Right lung (tissue), 5 donors: ENCODE results near the gene S100B. TPM values are rescaled to one million over a fixed set of nuclear protein-coding genes. Genes with fewer than 3 reads are reported as not detected.

ENCODE experiments used
- DNase-seq, 2 donors: peaks; one replicate each; pipeline ENCODE4 v3.0.0-alpha.2; 2013
- polyA plus RNA-seq, 5 donors: library from polyadenylated mRNA; unstranded; fragments of 120-200 nt; gene quantifications; one replicate each; pipeline versions ENCODE4 v1.2.1 to v1.2.3, GENCODE V29; 2013; ENCODE audit warnings: inconsistent platforms in 1 of 5, low replicate concordance in 1 of 5; ENCODE audit not compliant: insufficient read length in 5 of 5, insufficient read depth in 1 of 5

S100B gene
- polyA plus RNA-seq, 5 donors: 1.5 to 3.8 (median 3.0) TPM

DNA sequence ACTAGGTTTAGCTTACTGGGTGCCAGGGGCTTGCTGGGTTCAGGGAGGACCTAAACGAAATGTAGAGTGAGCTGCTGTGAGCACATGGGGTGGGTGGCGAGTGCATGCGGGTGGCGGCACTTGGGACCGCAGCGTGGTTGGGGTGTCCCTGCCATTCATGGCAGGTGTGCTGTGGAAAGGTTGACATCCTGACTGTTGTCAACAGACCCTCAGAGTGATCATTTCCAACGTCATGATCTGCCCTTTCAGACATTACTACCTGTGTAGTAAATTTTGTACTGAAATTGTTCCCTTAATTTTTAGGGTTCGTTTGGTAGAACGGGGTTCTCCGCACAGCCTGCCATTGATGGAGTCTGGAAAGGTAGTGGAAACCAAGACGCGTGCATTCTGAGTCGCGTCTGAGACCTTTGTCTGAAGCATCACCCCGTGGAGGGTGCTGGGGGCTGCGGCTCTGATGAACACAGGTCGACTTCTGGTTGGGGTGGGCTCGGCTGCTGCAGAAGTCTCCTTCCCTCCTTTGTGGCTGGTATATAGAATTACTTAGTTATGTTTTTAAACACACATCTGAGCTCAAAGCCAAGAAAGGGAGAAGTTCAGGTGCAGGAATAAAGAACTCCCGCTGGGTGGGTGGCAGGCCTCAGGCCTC, 43.3 kb downstream of the S100B start:
- no peak for DNase-seq

DNA sequence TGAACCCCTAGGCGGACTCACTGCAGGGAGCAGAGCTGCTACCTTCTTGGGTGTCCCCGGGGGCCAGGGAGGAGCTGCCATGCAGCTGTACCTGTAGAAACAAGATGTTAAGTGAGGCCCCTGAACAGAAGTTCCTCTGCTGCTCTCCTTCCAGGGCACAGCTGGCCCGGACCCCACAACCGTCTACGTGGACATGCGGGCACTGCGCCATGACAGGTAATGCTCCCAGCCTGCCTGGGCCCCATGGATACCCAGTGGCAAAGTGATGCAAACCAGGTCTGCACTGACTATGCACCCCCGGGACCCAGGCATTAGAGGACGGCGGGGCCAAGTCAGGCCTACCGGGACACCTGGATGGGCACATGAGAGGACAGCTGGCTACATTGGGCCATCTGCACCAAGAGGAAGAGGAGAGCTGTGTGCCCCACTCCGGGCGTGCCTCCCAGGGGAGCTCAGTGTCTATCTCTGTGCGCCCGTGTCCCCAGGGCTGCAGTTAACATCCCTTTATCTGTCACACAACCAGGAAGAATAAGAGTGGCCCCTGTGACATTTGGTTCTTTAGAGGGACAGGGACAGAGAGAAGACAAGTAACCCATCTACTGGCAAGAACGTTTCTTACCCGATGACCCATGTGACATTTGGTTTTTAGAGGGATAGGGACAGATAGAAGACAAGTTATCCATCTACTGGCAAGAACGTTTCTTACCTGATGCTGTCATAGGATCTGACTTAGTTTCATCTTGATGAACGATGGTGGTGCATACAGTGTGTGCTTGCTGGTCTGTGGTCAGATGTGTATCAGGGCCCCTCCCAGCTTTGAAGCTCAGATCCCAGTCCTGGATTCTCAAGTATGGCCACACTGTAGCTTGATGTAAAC, 44.1 kb downstream of the S100B start:
- no peak for DNase-seq

DNA sequence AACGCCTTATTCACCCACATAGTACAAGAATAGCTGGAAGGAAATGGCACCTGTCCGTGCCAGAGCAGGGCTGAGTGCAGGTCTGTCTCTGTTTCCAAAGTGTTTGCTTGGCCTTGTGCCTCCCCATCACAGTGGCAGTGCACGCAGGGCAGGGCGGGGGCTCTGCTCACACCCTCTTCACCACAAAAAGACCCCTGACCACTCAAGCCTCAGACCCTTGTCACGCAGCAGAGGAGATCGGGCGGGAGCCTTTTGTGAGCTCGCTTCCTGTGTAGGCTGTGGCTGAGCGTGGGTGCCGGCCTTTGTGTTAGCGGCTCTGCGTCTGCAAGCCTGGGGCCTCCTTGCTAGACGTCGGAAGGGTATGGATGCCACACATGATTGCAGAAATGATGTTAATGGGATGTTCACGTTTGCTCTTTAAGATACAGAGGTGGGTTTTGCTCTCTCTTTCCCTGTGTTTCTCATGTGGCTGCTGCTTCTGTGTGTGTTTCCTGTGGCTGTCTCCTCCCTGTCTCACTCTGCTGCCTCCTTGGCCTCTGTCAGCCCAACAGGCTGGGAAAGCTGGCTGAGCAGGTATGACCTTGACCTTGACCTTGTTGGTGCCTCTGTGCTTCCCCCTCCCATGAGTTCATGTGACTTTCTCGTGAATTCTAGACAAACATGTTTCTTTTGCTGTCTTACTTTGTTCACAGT, 45.4 kb downstream of the S100B start:
- no peak for DNase-seq

DNA sequence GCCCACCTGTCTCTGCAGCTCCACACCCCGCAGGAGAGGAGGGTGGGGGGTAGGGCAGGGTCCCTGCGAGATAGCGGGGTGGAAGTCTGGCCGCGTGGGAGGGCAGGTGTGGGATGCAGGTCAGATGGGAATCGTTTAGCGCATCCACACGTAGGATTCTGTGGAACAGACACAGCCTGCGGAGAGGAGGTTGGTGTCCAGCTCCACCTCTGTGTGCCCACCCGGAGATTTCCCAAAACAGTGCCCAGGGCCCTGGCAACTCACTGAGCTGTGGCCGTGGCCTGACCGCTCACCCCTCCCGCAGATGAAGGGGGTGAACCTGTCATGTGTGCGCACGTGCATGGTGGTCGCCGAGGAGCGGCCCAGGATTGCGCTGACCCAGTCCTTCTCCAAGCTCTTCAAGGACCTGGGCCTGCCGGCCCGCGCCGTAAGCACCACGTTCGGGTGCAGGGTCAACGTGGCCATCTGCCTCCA, 46.9 kb downstream of the S100B start:
- no peak for DNase-seq

DNA sequence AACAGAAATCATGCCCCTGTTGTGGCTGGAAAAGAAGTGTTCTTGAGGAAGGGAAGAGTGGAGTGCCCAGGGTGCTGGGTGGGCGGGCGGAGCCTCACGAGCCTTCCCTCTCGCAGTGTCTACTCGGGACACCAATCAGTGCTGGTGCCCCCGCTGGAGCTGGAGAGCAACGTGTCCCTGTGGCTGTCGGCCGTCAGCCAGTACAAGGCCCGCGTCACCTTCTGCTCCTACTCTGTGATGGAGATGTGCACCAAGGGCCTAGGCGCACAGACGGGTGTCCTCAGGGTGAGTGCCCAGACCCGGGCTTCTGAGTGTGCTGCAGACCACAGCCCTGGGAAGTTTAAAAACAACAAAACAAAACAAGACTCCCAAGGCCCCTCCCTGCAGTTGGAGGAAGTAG, 47.4 kb downstream of the S100B start:
- DNase-seq: no peak

DNA sequence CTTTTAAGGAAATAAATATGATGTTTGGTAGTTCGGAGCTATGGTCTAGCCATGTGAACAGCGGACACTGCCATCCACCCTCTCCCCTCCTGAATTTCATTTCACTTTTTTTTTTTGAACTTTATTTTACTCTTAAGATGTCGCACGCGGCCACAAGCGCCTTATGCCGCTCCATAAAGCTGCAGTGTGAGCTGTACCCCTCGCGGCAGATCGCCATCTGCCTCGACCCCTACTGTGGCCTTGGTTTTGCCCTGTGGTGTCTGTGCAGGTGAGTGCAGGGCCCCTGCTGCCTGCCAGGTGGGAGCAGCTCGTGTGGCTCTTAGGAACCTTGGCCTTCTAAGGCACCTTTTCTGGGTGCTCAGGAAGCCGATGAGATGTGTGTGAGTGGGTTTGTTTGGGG, 48.1 kb downstream of the S100B start:
- no peak for DNase-seq

DNA sequence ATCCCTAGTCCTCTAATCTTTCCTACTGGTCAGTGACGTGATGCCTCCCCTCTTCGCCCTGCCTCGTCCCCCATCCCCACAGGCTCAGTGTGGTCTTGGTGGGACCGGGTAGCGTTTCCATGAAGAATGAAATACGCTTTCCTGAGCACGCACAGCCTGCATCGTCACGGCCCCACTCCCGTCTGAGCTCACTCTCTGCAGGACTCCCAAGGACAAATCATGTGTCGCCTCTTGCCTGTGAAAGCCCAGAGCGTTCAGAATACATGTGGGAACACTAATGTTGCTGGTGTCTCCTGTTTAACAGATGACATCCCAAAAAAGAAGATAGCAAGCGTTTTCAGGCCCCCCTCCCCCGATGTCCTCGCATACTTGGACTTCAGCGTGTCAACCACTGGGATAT, 49.2 kb downstream of the S100B start:
- no peak for DNase-seq

DNA sequence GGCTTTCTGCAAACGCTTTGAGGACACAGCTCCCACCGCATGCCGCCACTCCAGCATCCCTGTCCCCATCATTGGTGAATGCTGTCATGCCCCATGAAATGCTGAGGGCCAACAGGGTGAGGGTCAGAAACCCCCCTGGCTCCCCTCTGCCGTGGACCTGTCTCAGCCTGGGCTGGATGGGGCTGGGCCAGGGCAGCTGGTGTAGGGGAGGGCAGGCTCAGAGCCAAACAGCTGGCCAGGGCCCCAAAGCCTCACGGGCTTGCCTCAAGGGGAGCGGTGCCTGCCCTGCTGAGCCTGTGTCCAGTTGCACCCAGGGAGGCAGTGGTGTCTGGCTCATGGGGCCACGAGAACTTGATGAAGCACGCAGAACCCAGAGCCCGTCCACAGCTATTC, 49.7 kb downstream of the S100B start:
- DNase-seq: no peak

DNA sequence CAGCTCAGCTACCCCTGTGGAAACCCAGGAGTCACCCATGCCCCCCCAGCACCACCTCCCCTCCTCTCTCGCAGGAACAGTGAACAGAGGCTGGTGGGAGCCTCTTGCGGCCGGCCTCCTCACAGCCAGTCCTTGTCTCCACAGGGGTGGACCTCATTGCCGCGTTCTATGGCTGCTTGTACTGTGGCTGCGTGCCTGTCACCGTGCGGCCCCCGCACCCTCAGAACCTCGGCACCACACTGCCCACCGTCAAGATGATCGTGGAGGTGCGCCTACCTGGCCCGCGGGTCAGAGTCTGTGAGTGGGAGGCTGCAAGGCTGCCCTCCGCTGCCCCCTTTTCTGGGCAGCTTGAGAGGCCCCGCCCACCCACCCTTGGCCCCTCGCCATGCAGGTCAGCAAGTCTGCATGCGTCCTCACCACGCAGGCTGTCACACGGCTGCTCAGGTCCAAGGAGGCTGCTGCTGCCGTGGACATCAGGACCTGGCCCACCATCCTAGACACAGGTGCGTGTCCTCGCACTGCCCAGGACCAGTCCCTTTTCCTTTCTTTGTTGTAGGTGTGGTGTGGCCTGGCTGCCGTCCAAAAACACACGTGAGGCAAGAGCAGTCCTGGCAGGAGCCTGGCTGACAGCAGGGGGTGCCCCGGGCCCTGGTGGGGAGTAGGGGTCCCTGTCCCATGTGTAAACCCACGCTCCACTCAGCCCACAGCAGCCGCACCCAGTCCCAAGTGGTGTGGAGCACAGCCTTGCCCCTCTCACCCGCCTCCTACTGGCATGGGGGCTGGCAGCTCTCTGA, 50.3 kb downstream of the S100B start:
- DNase-seq: no peak

DNA sequence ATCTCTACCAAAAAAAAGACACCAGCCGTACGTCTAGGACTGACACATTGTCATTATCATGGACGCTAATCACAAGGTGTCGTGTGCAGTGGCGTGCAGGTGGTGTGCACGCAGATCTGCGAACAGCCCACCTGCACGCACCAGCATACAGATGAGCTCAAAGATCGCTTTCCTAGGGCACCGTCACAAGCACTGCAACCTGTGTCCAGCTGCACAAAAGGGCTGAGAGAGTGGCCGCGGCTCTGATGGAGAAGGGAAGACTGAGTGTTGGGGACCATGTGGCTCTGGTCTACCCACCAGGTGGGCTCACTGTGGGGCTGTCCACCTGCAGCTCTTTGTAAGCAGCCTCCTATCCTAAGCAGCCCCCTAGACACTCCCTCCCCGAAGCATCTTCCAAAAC, 50.9 kb downstream of the S100B start:
- no peak for DNase-seq

DNA sequence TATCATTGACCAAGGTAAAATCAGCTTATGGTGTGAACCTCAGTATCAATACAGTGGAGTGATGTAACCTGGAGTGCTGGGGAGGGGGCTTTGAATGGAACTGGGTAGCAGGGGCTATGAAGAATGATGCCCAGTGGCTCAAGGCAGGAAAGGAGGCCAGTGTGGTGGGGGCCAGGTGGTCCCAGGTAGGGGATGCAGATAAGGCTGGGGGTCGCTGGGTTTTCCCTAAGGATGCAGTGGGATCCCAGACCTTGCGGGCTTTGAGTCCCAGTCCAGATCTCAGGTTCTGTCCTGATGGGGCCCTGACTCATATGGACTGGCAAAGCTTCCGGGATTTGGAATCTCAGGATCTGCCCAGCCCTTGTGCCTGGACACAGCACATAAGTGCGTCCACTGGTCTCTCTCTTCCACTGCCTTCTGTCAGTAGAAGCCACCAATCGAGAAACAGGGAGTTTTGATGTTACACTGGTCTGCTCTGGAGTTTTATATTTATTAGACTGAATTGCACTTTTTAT, 52.0 kb downstream of the S100B start:
- no peak for DNase-seq

DNA sequence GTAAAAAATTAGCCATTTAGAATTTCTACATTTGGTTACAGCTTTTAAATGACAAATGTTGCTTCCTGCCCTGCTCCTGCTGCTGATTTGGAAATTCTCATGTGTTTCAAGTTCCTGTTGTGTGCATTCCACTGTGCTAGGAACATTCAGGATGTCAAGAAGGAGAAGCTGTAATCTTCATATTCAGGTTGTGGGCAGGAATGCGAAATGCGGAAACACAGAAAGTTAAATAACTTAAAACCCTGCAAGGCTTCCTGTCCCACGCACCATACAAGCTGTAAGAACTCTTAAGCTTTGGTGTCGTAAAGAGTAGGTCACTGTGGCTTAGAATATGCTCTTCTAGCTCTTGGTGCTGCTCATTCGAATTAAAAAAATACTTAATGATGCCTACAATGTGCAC, 52.6 kb downstream of the S100B start:
- DNase-seq: no peak

DNA sequence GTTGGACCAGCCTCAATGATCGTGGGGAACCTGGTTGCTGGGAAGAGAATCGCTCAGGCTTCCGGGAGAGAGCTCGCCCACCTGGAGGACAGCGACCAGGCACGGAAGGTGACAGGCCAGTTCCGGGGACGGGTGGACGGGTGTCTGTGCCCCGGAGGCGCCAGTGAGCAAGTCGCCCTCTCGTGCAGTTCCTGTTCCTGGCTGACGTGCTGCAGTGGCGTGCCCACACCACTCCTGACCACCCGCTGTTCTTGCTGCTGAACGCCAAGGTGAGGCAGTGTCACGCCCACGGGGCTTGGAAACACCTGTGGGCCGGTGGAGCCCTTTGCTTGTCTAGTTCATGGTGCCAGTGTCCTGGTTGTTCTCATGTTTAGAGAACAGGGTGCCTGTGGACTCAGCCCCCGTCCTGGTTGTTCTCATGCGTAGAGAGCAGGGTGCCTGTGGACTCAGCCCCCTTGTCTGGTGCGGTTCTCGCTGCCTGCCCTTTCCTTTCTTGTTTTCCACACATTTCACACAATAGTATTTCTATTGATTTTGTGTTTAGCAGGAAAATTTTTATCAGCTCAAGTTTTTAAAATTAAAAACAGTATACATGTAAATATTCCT, 53.1 kb downstream of the S100B start:
- DNase-seq: no peak

DNA sequence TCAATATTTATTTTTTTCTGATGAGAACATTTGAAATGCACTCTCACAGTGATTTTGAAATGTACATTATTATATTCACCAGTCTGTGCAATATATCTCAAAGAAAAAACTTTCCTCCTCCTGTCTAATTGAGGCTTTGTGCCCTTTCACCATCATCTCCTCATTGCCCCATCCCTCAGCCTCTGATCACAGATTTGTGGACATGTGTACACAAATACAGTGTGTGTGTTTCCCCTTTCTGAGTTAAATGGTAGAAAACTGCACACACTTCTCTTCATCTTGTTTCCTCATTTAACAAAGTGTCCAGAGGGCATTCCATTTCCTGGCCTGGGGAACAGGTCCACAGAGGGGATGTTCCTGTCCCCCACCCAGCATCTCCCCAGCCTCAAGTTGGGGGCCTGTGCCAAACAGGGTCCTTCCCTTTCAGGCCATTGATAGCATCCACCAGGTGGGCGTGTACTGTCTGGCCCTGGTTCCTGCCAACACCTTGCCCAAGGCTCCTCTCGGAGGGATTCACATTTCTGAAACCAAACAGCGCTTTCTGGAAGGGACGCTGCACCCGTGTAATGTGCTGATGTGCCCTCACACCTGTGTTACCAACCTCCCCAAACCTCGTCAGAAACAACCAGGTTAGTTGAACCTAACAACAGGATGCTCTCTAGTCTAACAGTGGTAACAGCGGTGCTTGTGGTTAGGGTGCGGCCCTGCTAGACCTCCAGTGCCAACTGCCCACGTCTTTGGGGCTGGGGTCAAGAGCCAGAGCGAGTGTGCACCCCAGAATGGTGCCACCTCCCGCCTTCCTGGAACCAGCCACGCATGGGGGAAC, 54.6 kb downstream of the S100B start:
- no peak for DNase-seq

DNA sequence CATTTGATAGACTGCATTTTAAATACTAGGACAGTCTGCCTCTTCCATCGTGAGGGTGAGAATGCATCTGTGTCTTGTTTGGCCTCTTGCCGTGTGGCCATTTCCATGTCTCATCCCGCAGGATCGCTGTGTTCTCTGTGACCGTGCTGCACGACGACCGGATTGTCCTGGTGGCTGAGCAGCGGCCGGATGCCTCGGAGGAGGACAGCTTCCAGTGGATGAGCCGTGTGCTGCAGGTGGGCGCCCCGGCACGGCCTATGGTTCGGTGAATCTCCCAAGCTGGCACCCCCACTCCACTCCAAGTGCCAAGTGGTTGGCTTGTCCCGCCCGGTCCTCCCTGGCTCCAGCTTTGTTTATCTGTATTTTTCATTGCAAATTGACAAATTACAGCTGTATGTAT, 55.2 kb downstream of the S100B start:
- no peak for DNase-seq

Other genes with a start within 250 kb of the S100B start
- gene DIP2A, start 146.2 kb downstream of the S100B start, polyA plus RNA-seq: 10 to 100 TPM; 48.0 to 68.7 (median 56.0) TPM
- gene PRMT2, start 30.6 kb upstream of the S100B start, polyA plus RNA-seq: 100 to 1,000 TPM; 124 to 152 (median 142) TPM